Measurements from ENCODE around the gene TMEM260.

The TMEM260 gene

GRCh38 chr14:56552615-56553014, 27.0 kb upstream of the TMEM260 start:
- TF ChIP-seq, protein P1, sequence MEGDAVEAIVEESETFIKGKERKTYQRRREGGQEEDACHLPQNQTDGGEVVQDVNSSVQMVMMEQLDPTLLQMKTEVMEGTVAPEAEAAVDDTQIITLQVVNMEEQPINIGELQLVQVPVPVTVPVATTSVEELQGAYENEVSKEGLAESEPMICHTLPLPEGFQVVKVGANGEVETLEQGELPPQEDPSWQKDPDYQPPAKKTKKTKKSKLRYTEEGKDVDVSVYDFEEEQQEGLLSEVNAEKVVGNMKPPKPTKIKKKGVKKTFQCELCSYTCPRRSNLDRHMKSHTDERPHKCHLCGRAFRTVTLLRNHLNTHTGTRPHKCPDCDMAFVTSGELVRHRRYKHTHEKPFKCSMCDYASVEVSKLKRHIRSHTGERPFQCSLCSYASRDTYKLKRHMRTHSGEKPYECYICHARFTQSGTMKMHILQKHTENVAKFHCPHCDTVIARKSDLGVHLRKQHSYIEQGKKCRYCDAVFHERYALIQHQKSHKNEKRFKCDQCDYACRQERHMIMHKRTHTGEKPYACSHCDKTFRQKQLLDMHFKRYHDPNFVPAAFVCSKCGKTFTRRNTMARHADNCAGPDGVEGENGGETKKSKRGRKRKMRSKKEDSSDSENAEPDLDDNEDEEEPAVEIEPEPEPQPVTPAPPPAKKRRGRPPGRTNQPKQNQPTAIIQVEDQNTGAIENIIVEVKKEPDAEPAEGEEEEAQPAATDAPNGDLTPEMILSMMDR (IDR thresholded peaks at IDR 0.05; ENCODE audit: low read depth, low read length, missing control alignments): no peak
- DNase-seq (ENCODE audit: extremely low read depth, low read depth): no peak
- H3K4me3 ChIP-seq (replicated peaks; ENCODE audit: low read depth, low read length): no peak overlapping the region

- TF ChIP-seq, protein P1 (IDR thresholded peaks at IDR 0.05; ENCODE audit: low read depth, low read length, missing control alignments): no peak
- no peak for DNase-seq (ENCODE audit: extremely low read depth, low read depth)
- H3K4me3 ChIP-seq (replicated peaks; ENCODE audit: low read depth, low read length): no peak overlapping the region
Observed at GRCh38 chr14:56554301-56554700, 25.3 kb upstream of the TMEM260 start.

- no peak for DNase-seq (ENCODE audit: extremely low read depth, low read depth)
- TF ChIP-seq, protein P1 (IDR thresholded peaks at IDR 0.05; ENCODE audit: low read depth, low read length, missing control alignments): peak; percentile 47
- no peak overlapping the region for H3K4me3 ChIP-seq (replicated peaks; ENCODE audit: low read depth, low read length)
Observed at GRCh38 chr14:56555921-56556570, 23.6 kb upstream of the TMEM260 start.

GRCh38 chr14:56559182-56559581, 20.4 kb upstream of the TMEM260 start:
- no peak overlapping the region for H3K4me3 ChIP-seq (replicated peaks; ENCODE audit: low read depth, low read length)
- no peak for DNase-seq (ENCODE audit: extremely low read depth, low read depth)
- TF ChIP-seq, protein P1 (IDR thresholded peaks at IDR 0.05; ENCODE audit: low read depth, low read length, missing control alignments): no peak

- TF ChIP-seq, protein P1 (IDR thresholded peaks at IDR 0.05; ENCODE audit: low read depth, low read length, missing control alignments): no peak
- peak; percentile 9 for DNase-seq (ENCODE audit: extremely low read depth, low read depth)
- no peak overlapping the region for H3K4me3 ChIP-seq (replicated peaks; ENCODE audit: low read depth, low read length)
Observed at GRCh38 chr14:56561606-56562005, 18.0 kb upstream of the TMEM260 start.

DNA sequence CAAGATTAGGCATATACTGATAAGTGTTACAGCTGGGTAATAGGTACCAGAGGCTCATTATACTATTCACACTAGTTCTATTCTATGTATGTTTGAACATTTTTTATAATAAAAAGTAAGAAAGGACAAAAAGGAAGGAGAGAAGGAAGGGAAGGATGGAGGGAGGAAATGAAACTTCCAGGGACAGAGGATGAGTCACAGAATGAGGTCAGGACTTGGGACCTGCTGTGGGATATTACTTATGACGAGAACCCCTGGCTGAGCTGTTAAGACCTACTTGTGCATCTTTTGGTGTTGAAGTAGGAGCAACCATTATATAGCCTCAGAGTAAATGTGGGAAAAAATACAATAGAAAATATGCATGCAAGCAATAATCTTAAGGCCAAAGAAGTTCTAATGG, 16.7 kb upstream of the TMEM260 start:
- no peak for DNase-seq (ENCODE audit: extremely low read depth, low read depth)
- no peak overlapping the region for H3K4me3 ChIP-seq (replicated peaks; ENCODE audit: low read depth, low read length)
- TF ChIP-seq, protein P1 (IDR thresholded peaks at IDR 0.05; ENCODE audit: low read depth, low read length, missing control alignments): no peak

DNA sequence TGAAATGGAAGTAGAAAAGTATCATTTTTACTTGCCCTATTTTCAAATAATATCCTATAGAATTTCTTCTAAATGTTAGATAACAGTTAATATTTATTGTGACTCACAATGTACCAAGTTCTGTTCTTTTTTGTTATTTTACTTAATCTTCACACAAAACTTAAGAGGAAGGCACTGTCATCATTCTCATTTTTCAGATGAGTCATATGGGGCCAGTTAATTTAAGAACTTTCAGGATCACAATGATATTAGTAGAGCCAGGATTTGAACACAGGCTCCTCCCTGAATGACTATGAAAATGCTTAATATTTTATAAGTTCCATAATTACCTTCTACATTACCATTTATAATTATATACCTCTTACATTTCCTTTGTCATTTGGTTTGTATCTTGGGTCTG, 10.4 kb upstream of the TMEM260 start:
- no peak overlapping the region for H3K4me3 ChIP-seq (replicated peaks; ENCODE audit: low read depth, low read length)
- TF ChIP-seq, protein P1 (IDR thresholded peaks at IDR 0.05; ENCODE audit: low read depth, low read length, missing control alignments): no peak
- DNase-seq (ENCODE audit: extremely low read depth, low read depth): no peak
